Measurements from ENCODE around the gene ARNT2.

- TF ChIP-seq, protein P1, sequence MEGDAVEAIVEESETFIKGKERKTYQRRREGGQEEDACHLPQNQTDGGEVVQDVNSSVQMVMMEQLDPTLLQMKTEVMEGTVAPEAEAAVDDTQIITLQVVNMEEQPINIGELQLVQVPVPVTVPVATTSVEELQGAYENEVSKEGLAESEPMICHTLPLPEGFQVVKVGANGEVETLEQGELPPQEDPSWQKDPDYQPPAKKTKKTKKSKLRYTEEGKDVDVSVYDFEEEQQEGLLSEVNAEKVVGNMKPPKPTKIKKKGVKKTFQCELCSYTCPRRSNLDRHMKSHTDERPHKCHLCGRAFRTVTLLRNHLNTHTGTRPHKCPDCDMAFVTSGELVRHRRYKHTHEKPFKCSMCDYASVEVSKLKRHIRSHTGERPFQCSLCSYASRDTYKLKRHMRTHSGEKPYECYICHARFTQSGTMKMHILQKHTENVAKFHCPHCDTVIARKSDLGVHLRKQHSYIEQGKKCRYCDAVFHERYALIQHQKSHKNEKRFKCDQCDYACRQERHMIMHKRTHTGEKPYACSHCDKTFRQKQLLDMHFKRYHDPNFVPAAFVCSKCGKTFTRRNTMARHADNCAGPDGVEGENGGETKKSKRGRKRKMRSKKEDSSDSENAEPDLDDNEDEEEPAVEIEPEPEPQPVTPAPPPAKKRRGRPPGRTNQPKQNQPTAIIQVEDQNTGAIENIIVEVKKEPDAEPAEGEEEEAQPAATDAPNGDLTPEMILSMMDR (IDR thresholded peaks at IDR 0.05; ENCODE audit: poor library complexity) = no peak
- TF ChIP-seq EZH2 (IDR thresholded peaks at IDR 0.05; ENCODE audit: borderline replicate concordance) = no peak
Observed at GRCh38 chr15:80506286-80506893, 102.2 kb downstream of the ARNT2 start.

Measured in hepatocyte (in vitro differentiated cells).